ENCODE results near the gene NCOR1.

GRCh38 chr17:16025202-16025601 lies 190.1 kb downstream of the NCOR1 start:
- TF ChIP-seq CEBPZ (IDR thresholded peaks at IDR 0.05; ENCODE audit: borderline replicate concordance, low read depth, low read length) (no peak), ZBTB7A (IDR thresholded peaks at IDR 0.05; ENCODE audit: borderline replicate concordance, control insufficient read depth, low read depth, low read length) (no peak), E2F4 (CRISPR knock-in tag; IDR thresholded peaks at IDR 0.05; ENCODE audit: low read depth) (no peak), POLR3A (IDR thresholded peaks at IDR 0.05; ENCODE audit: borderline replicate concordance, extremely low read depth, insufficient read depth, insufficient read length) (no peak)
